Activated CD4-positive, alpha-beta memory T cell treated with anti-CD3 and anti-CD28 coated beads for 36 hours (primary cell): Measurements from ENCODE around the gene MYCN. TPM values are rescaled to one million over a fixed set of nuclear protein-coding genes. Genes with fewer than 3 reads are reported as not detected.

Experiments used
- CTCF ChIA-PET: fragments of 350-600 bp; sonication (Branson Sonifier 250); formaldehyde crosslinking; loops from one replicate; lab custom pipeline; 2021; ENCODE audit warnings: antibody characterized with exemption, inconsistent platforms; lab: Charles Lee
- POLR2A ChIA-PET: fragments of 350-600 bp; sonication (Branson Sonifier 250); formaldehyde crosslinking; loops from one replicate; lab custom pipeline; 2021; ENCODE audit warnings: antibody characterized with exemption; lab: Charles Lee
- DNase-seq: peaks from one replicate; pipeline ENCODE4 v3.0.0-alpha.2; 2020
- H3K27ac Mint-ChIP-seq: one replicate; pipeline ENCODE4 v1.8.0; 2021; ENCODE audit warnings: mixed read lengths
- H3K27me3 Mint-ChIP-seq: one replicate; pipeline ENCODE4 v1.8.0; 2021; ENCODE audit warnings: mixed read lengths
- H3K36me3 Mint-ChIP-seq: one replicate; pipeline ENCODE4 v1.8.0; 2021; ENCODE audit warnings: mixed read lengths
- H3K4me1 Mint-ChIP-seq: one replicate; pipeline ENCODE4 v1.8.0; 2021; ENCODE audit warnings: low read depth, mixed read lengths
- H3K4me3 Mint-ChIP-seq: one replicate; pipeline ENCODE4 v1.8.0; 2021; ENCODE audit warnings: mild to moderate bottlenecking, mixed read lengths
- H3K9me3 Mint-ChIP-seq: one replicate; pipeline ENCODE4 v1.8.0; 2021; ENCODE audit warnings: mixed read lengths
- intact Hi-C: fragments of 100-400 bp; cut with micrococcal nuclease; formaldehyde crosslinking; loops from one replicate; pipeline ENCODE4 v1.15.1; 2023
- total RNA-seq, 2 experiments: library from RNA; stranded (reverse); gene quantifications; one replicate each; pipeline ENCODE4 v1.2.3, GENCODE V29; 2021

Gene MYCN
- total RNA-seq, 2 experiments from 2014 or later: 0.17 to 0.38 TPM

- Mint-ChIP-seq H3K4me3 (no peak overlapping the region), H3K9me3 (no peaks in the 10 kb centered on the region), H3K27ac (no peak overlapping the region), H3K36me3 (no peaks in the 10 kb centered on the region), H3K27me3 (peaks cover 5% of the 10 kb centered on the region), H3K4me1 (peaks cover 31% of the 10 kb centered on the region)
- ChIA-PET POLR2A (no interaction called here), CTCF (interaction anchor here (0.7 kb wide), 1 partner anchor 34 kb away, joined by 4 read pairs; no protein-coding TSS in a partner anchor)
- peak; percentile 55 for DNase-seq
- intact Hi-C loops: no loop called here
These were observed 33.4 kb downstream of the MYCN start for GRCh38 chr2:15973481-15974401.

DNA sequence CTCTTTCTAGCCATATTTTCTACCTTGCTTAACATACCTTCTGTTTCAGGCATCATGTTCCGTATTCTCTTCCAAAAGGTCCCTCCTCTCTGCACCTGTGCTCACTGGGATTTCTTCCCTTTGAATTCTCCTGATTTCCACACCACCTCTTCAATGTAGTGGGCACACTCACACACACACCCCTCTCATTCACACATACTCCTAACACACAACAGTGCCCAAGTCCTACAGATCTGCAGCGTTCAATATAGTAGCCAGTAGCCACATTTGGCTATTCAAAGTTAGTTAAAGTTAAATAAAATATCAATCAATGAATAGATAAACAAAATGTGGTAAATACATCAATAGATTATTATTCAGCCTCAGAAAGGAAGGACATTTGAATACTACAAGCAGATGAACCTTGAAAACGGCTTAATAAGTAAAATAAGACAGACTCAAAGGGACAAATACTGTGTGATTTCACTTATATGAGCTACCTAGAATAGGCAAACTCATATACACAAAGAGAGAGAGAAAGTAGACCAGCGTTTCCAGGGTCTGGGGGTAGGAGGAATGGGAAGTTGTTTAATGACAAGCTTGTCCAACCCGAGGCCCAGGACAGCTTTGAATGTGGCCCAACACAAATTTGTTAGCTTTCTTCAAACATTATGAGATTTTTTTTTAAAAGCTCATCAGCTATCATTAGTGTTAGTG, 34.4 kb downstream of the MYCN start:
- ChIA-PET CTCF (no interaction called here), POLR2A (no interaction called here)
- Mint-ChIP-seq H3K9me3 (no peaks in the 10 kb centered on the region), H3K27ac (no peak overlapping the region), H3K4me3 (no peak overlapping the region), H3K27me3 (peaks cover 5% of the 10 kb centered on the region), H3K36me3 (no peaks in the 10 kb centered on the region), H3K4me1 (peaks cover 21% of the 10 kb centered on the region)
- DNase-seq: no peak
- intact Hi-C loops: no loop called here

GRCh38 chr2:15975261-15975600, 34.9 kb downstream of the MYCN start:
- H3K4me1 Mint-ChIP-seq: peaks cover 19% of the 10 kb centered on the region
- H3K27me3 Mint-ChIP-seq: peaks cover 5% of the 10 kb centered on the region
- intact Hi-C loops: no loop called here
- no peaks in the 10 kb centered on the region for H3K9me3 Mint-ChIP-seq
- no peak for DNase-seq
- ChIA-PET CTCF (interaction anchor here (1.4 kb wide), 1 partner anchor 36 kb away, joined by 4 read pairs; no protein-coding TSS in a partner anchor), POLR2A (no interaction called here)
- no peak overlapping the region for H3K27ac Mint-ChIP-seq
- H3K36me3 Mint-ChIP-seq: no peaks in the 10 kb centered on the region
- H3K4me3 Mint-ChIP-seq: no peak overlapping the region

GRCh38 chr2:15975676-15976075, 35.3 kb downstream of the MYCN start:
- peaks cover 2% of the 10 kb centered on the region for H3K27me3 Mint-ChIP-seq

DNA sequence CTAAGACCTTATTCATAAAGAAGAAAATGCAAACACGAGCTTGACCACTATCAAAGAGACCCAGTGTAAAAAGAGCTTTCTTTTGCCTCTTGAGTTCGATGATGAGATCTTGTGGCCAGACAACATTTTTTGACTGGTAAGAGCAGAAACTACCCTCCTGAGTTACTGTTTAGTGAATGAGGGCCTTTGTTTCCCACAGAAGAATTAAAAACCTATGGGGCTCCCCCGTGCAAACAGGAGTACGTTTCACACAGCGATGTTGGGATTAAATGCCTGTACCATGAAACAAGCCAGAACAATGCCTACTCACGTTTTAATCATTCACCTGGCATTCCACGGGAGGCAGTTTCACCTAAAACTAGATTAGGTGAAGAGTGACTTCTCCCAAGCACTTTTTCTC, 36.0 kb downstream of the MYCN start:
- DNase-seq: no peak
- CTCF ChIA-PET: interaction anchor here (1.4 kb wide), 1 partner anchor 37 kb away, joined by 4 read pairs; no protein-coding TSS in a partner anchor

More at GRCh38 chr2:15975676-15976075, 35.3 kb downstream of the MYCN start:
- Mint-ChIP-seq H3K36me3 (no peaks in the 10 kb centered on the region), H3K4me1 (peaks cover 17% of the 10 kb centered on the region), H3K9me3 (no peaks in the 10 kb centered on the region), H3K27ac (no peak overlapping the region), H3K4me3 (no peak overlapping the region)
- intact Hi-C loops: no loop called here
- no peak for DNase-seq
- ChIA-PET CTCF (interaction anchor here (1.4 kb wide), 1 partner anchor 36 kb away, joined by 4 read pairs; no protein-coding TSS in a partner anchor), POLR2A (no interaction called here)

GRCh38 chr2:15979051-15979758, 38.9 kb downstream of the MYCN start:
- ChIA-PET CTCF (interaction anchor here (0.6 kb wide), 1 partner anchor 573 kb away, joined by 4 read pairs; no protein-coding TSS in a partner anchor), POLR2A (no interaction called here)
- no peaks in the 10 kb centered on the region for H3K36me3 Mint-ChIP-seq
- no peaks in the 10 kb centered on the region for H3K9me3 Mint-ChIP-seq
- no peak overlapping the region for H3K27ac Mint-ChIP-seq
- DNase-seq: no peak
- H3K4me3 Mint-ChIP-seq: no peak overlapping the region
- intact Hi-C loops: no loop called here
- no peaks in the 10 kb centered on the region for H3K27me3 Mint-ChIP-seq
- H3K4me1 Mint-ChIP-seq: no peaks in the 10 kb centered on the region

More for the DNA sequence above, 36.0 kb downstream of the MYCN start:
- H3K27ac Mint-ChIP-seq: no peak overlapping the region
- no peaks in the 10 kb centered on the region for H3K9me3 Mint-ChIP-seq
- H3K36me3 Mint-ChIP-seq: no peaks in the 10 kb centered on the region
- no peaks in the 10 kb centered on the region for H3K27me3 Mint-ChIP-seq
- H3K4me3 Mint-ChIP-seq: no peak overlapping the region
- intact Hi-C loops: no loop called here
- POLR2A ChIA-PET: no interaction called here
- H3K4me1 Mint-ChIP-seq: peaks cover 15% of the 10 kb centered on the region

GRCh38 chr2:15979759-15980604, 39.6 kb downstream of the MYCN start:
- intact Hi-C loops: no loop called here
- no peak for DNase-seq
- H3K4me1 Mint-ChIP-seq: no peaks in the 10 kb centered on the region
- H3K9me3 Mint-ChIP-seq: no peaks in the 10 kb centered on the region
- ChIA-PET CTCF (no interaction called here), POLR2A (no interaction called here)
- H3K4me3 Mint-ChIP-seq: no peak overlapping the region
- no peaks in the 10 kb centered on the region for H3K27me3 Mint-ChIP-seq
- H3K36me3 Mint-ChIP-seq: no peaks in the 10 kb centered on the region
- H3K27ac Mint-ChIP-seq: no peak overlapping the region

- CTCF ChIA-PET: interaction anchor here (0.8 kb wide), 1 partner anchor 41 kb away, joined by 4 read pairs; no protein-coding TSS in a partner anchor
These were observed 40.3 kb downstream of the MYCN start for GRCh38 chr2:15980605-15981098.

GRCh38 chr2:15981646-15982045, 41.3 kb downstream of the MYCN start:
- H3K4me1 Mint-ChIP-seq: no peaks in the 10 kb centered on the region
- H3K9me3 Mint-ChIP-seq: no peaks in the 10 kb centered on the region
- H3K36me3 Mint-ChIP-seq: no peaks in the 10 kb centered on the region
- DNase-seq: no peak
- H3K4me3 Mint-ChIP-seq: no peak overlapping the region
- no peaks in the 10 kb centered on the region for H3K27me3 Mint-ChIP-seq
- POLR2A ChIA-PET: no interaction called here
- H3K27ac Mint-ChIP-seq: no peak overlapping the region
- CTCF ChIA-PET: no interaction called here
- intact Hi-C loops: no loop called here

More at GRCh38 chr2:15980605-15981098, 40.3 kb downstream of the MYCN start:
- Mint-ChIP-seq H3K9me3 (no peaks in the 10 kb centered on the region), H3K36me3 (no peaks in the 10 kb centered on the region), H3K27ac (no peak overlapping the region), H3K4me3 (no peak overlapping the region), H3K27me3 (no peaks in the 10 kb centered on the region), H3K4me1 (no peaks in the 10 kb centered on the region)
- DNase-seq: no peak
- intact Hi-C loops: no loop called here
- POLR2A ChIA-PET: no interaction called here

- POLR2A ChIA-PET: no interaction called here
These were observed 42.1 kb downstream of the MYCN start for GRCh38 chr2:15982285-15983044.

More at GRCh38 chr2:15982285-15983044, 42.1 kb downstream of the MYCN start:
- no peaks in the 10 kb centered on the region for H3K4me1 Mint-ChIP-seq
- no peaks in the 10 kb centered on the region for H3K9me3 Mint-ChIP-seq
- no peaks in the 10 kb centered on the region for H3K36me3 Mint-ChIP-seq
- no peak overlapping the region for H3K4me3 Mint-ChIP-seq
- no peak overlapping the region for H3K27ac Mint-ChIP-seq
- CTCF ChIA-PET: no interaction called here
- H3K27me3 Mint-ChIP-seq: no peaks in the 10 kb centered on the region
- intact Hi-C loops: no loop called here
- no peak for DNase-seq
